HPDE6-E6E7 (cell line): ENCODE measurements around the gene SRBD1.

ENCODE experiments used
- DNase-seq: peaks from one replicate; pipeline ENCODE4 v3.0.0; 2011; ENCODE audit warnings: missing footprints; ENCODE audit errors: extremely low spot score

SRBD1 gene

GRCh38 chr2:45470531-45470930 lies 140.5 kb downstream of the SRBD1 start:
- no peak for DNase-seq

GRCh38 chr2:45469314-45470099 lies 141.6 kb downstream of the SRBD1 start:
- no peak for DNase-seq

- no peak for DNase-seq
Observed at GRCh38 chr2:45468279-45468678, 142.8 kb downstream of the SRBD1 start.

GRCh38 chr2:45466053-45466452 lies 145.0 kb downstream of the SRBD1 start:
- no peak for DNase-seq

GRCh38 chr2:45460825-45461224 lies 150.2 kb downstream of the SRBD1 start:
- no peak for DNase-seq

GRCh38 chr2:45459860-45460259 lies 151.2 kb downstream of the SRBD1 start:
- DNase-seq = no peak

GRCh38 chr2:45458909-45459563 lies 152.0 kb downstream of the SRBD1 start:
- DNase-seq = peak; percentile 60

- DNase-seq = no peak
Observed at GRCh38 chr2:45457211-45457945, 153.7 kb downstream of the SRBD1 start.

GRCh38 chr2:45452866-45453265 lies 158.2 kb downstream of the SRBD1 start:
- no peak for DNase-seq

GRCh38 chr2:45450634-45451033 lies 160.4 kb downstream of the SRBD1 start:
- DNase-seq = no peak

- no peak for DNase-seq
Observed at GRCh38 chr2:45448217-45448616, 162.8 kb downstream of the SRBD1 start.

- no peak for DNase-seq
Observed at GRCh38 chr2:45446016-45446415, 165.1 kb downstream of the SRBD1 start.

GRCh38 chr2:45445037-45445436 lies 166.0 kb downstream of the SRBD1 start:
- DNase-seq = no peak

- DNase-seq = no peak
Observed at GRCh38 chr2:45443012-45443411, 168.1 kb downstream of the SRBD1 start.

- DNase-seq = no peak
Observed at GRCh38 chr2:45442026-45442425, 169.0 kb downstream of the SRBD1 start.

- peak; percentile 6 for DNase-seq
Observed at GRCh38 chr2:45441571-45441970, 169.5 kb downstream of the SRBD1 start.

- no peak for DNase-seq
Observed at GRCh38 chr2:45439788-45440773, 171.0 kb downstream of the SRBD1 start.

- DNase-seq = no peak
Observed at GRCh38 chr2:45438872-45439665, 172.0 kb downstream of the SRBD1 start.

- no peak for DNase-seq
Observed at GRCh38 chr2:45436456-45436855, 174.6 kb downstream of the SRBD1 start.

GRCh38 chr2:45435316-45435715 lies 175.8 kb downstream of the SRBD1 start:
- DNase-seq = no peak

GRCh38 chr2:45433363-45433762 lies 177.7 kb downstream of the SRBD1 start:
- DNase-seq = no peak
